Caco-2 (cell line): ENCODE results near the gene H1-8. TPM values are rescaled to one million over a fixed set of nuclear protein-coding genes. Genes with fewer than 3 reads are reported as not detected.

Experiments used
- BruUV-seq: library from RNA; stranded (reverse); fragments of 400-500 nt; replicated peaks from 2 replicates; lab custom pipeline; 2021; lab: Mats Ljungman, UMichigan
- CTCF ChIA-PET: fragments of 300-600 bp; sonication (Branson Sonifier 250); formaldehyde crosslinking; loops from one replicate; lab custom pipeline; 2022; ENCODE audit warnings: antibody characterized with exemption; lab: Charles Lee
- POLR2A ChIA-PET: fragments of 300-600 bp; sonication (Branson Sonifier 250); formaldehyde crosslinking; loops from one replicate; lab custom pipeline; 2022; ENCODE audit warnings: antibody characterized with exemption; lab: Charles Lee
- DNase-seq, 2 experiments: peaks; one replicate each; pipeline versions ENCODE4 v3.0.0 to v3.0.0-alpha.2; 2020 to 2022
- H3K27me3 ChIP-seq: replicated peaks from 2 replicates; pipeline ENCODE4 v1.6.0; 2011; ENCODE audit warnings: low read length; ENCODE audit not compliant: control insufficient read depth, insufficient read depth
- H3K36me3 ChIP-seq: 2 replicates; pipeline ENCODE4 v1.5.1; 2011; ENCODE audit warnings: low read length; ENCODE audit not compliant: control insufficient read depth, insufficient read depth
- H3K4me1 ChIP-seq: fragments of 250-450 bp; sonication (Bioruptor Pico); 2 replicates; pipeline ENCODE4 v1.5.1; 2020; ENCODE audit warnings: mild to moderate bottlenecking
- H3K4me3 ChIP-seq: 2 replicates; pipeline ENCODE4 v1.5.1; 2011; ENCODE audit warnings: low read depth, mild to moderate bottlenecking, control low read depth, low read length
- H3K9me3 ChIP-seq: fragments of 250-450 bp; sonication (Bioruptor Pico); 2 replicates; pipeline ENCODE4 v1.5.1; 2020; ENCODE audit warnings: mild to moderate bottlenecking, moderate library complexity
- H3K27ac Mint-ChIP-seq: one replicate; pipeline ENCODE4 v1.8.0; 2022; ENCODE audit warnings: mixed read lengths; ENCODE audit not compliant: unreplicated experiment
- H3K27me3 Mint-ChIP-seq: one replicate; pipeline ENCODE4 v1.8.0; 2022; ENCODE audit warnings: mixed read lengths; ENCODE audit not compliant: insufficient read depth, unreplicated experiment
- H3K36me3 Mint-ChIP-seq: one replicate; pipeline ENCODE4 v1.8.0; 2022; ENCODE audit warnings: mild to moderate bottlenecking, mixed read lengths; ENCODE audit not compliant: insufficient read depth, unreplicated experiment
- H3K4me1 Mint-ChIP-seq: one replicate; pipeline ENCODE4 v1.8.0; 2022; ENCODE audit warnings: low read depth, mixed read lengths; ENCODE audit not compliant: unreplicated experiment
- H3K4me3 Mint-ChIP-seq: one replicate; pipeline ENCODE4 v1.8.0; 2022; ENCODE audit warnings: mild to moderate bottlenecking, moderate library complexity, mixed read lengths; ENCODE audit not compliant: unreplicated experiment
- H3K9me3 Mint-ChIP-seq: one replicate; pipeline ENCODE4 v1.8.0; 2022; ENCODE audit warnings: mixed read lengths; ENCODE audit not compliant: unreplicated experiment
- CTCF ChIP-seq, 2 experiments: fragments of 200-600 bp in 1 of 2; IDR thresholded peaks; 1 replicate in 1 of 2; 2 replicates in 1 of 2; pipeline versions ENCODE4 v1.5.1 to v1.8.0; 2011 to 2022; ENCODE audit warnings: antibody characterized with exemption in 1 of 2, control low read depth in 1 of 2, inconsistent platforms in 1 of 2, low read depth in 1 of 2, low read length in 1 of 2, mild to moderate bottlenecking in 1 of 2, moderate library complexity in 1 of 2; ENCODE audit not compliant: insufficient read depth in 1 of 2, severe bottlenecking in 1 of 2, unreplicated experiment in 1 of 2
- intact Hi-C: fragments of 100-400 bp; cut with micrococcal nuclease; formaldehyde crosslinking; loops from one replicate; pipeline ENCODE4 v1.10.0; 2022; ENCODE audit not compliant: unreplicated experiment
- total RNA-seq: library from RNA; stranded (reverse); gene quantifications from 2 replicates; pipeline ENCODE4 v1.2.3, GENCODE V29; 2022

Gene H1-8
- total RNA-seq, 1 experiment from 2014 or later: not detected

- Mint-ChIP-seq H3K9me3 (no peaks in the 10 kb centered on the region), H3K4me3 (no peak overlapping the region), H3K27ac (no peak overlapping the region), H3K36me3 (no peaks in the 10 kb centered on the region), H3K27me3 (peaks cover 3% of the 10 kb centered on the region), H3K4me1 (no peaks in the 10 kb centered on the region)
- Histone ChIP-seq H3K36me3 (no peaks in the 10 kb centered on the region), H3K4me1 (no peaks in the 10 kb centered on the region), H3K9me3 (no peaks in the 10 kb centered on the region), H3K4me3 (no peak overlapping the region), H3K27me3 (no peaks in the 10 kb centered on the region)
- no peak for DNase-seq
- ChIA-PET POLR2A (no interaction called here), CTCF (no interaction called here)
- BruUV-seq: no TSS peak
- intact Hi-C loops: no loop called here
- no peak for TF ChIP-seq CTCF (IDR thresholded peaks at IDR 0.05; ENCODE audit: insufficient read depth in 1 of 2, low read depth in 1 of 2, low read length in 1 of 2, severe bottlenecking in 1 of 2, unreplicated experiment in 1 of 2)
These were observed 11.6 kb downstream of the H1-8 start for GRCh38 chr3:129554356-129555152.

GRCh38 chr3:129555153-129555550 lies 12.2 kb downstream of the H1-8 start:
- Mint-ChIP-seq H3K9me3 (no peaks in the 10 kb centered on the region), H3K4me1 (no peaks in the 10 kb centered on the region), H3K36me3 (no peaks in the 10 kb centered on the region), H3K4me3 (no peak overlapping the region), H3K27me3 (peaks cover 3% of the 10 kb centered on the region), H3K27ac (no peak overlapping the region)
- H3K9me3 ChIP-seq: no peaks in the 10 kb centered on the region
- no peak for DNase-seq
- TF ChIP-seq CTCF (IDR thresholded peaks at IDR 0.05; ENCODE audit: insufficient read depth in 1 of 2, low read depth in 1 of 2, low read length in 1 of 2, severe bottlenecking in 1 of 2, unreplicated experiment in 1 of 2): no peak
- BruUV-seq: no TSS peak
- no peak overlapping the region for H3K4me3 ChIP-seq
- H3K36me3 ChIP-seq: no peaks in the 10 kb centered on the region
- no peaks in the 10 kb centered on the region for H3K27me3 ChIP-seq
- intact Hi-C loops: no loop called here
- H3K4me1 ChIP-seq: no peaks in the 10 kb centered on the region
- POLR2A ChIA-PET: no interaction called here
- CTCF ChIA-PET: no interaction called here

- Mint-ChIP-seq H3K4me1 (peaks cover 5% of the 10 kb centered on the region), H3K27ac (no peak overlapping the region), H3K4me3 (no peak overlapping the region), H3K9me3 (no peaks in the 10 kb centered on the region), H3K36me3 (no peaks in the 10 kb centered on the region), H3K27me3 (peaks cover 3% of the 10 kb centered on the region)
- no TSS peak for BruUV-seq
- TF ChIP-seq CTCF (IDR thresholded peaks at IDR 0.05; ENCODE audit: insufficient read depth in 1 of 2, low read depth in 1 of 2, low read length in 1 of 2, severe bottlenecking in 1 of 2, unreplicated experiment in 1 of 2): no peak
- no peaks in the 10 kb centered on the region for H3K27me3 ChIP-seq
- intact Hi-C loops: no loop called here
- H3K9me3 ChIP-seq: no peaks in the 10 kb centered on the region
- no peak for DNase-seq
- no peak overlapping the region for H3K4me3 ChIP-seq
- no peaks in the 10 kb centered on the region for H3K36me3 ChIP-seq
- CTCF ChIA-PET: no interaction called here
- POLR2A ChIA-PET: no interaction called here
- H3K4me1 ChIP-seq: no peaks in the 10 kb centered on the region; the same call in 1 of the 2 replicates
These were observed 12.8 kb downstream of the H1-8 start for GRCh38 chr3:129555616-129556357.
